HG02981 (cell line): ENCODE data around the gene SDK1.

Experiments used
- ATAC-seq: cut with Tn5 transposase; IDR thresholded peaks from one replicate; pipeline ENCODE4 v1.9.1; 2021; ENCODE audit warnings: mild to moderate bottlenecking, moderate library complexity; ENCODE audit not compliant: unreplicated experiment

The SDK1 gene

DNA sequence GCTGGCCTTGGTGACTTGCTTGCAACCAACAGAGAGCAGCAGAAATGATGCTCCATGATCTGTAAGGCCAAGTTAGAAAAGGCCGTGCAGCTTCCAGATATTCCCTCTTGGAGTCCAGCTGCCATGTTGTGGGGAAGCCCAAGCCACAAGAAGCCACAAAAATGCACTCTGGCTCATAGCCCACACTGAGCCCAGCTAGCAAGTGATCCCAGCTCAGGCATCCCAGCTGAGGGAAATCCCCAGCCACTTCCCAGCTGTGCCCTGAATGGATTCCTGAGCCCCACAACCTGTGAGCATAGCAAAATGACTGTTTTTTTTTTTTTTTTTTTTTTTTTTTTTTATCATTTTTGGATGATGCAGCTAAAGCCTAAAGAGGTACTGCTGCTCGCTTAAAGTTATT lies 11.1 kb upstream of the SDK1 start:
- ATAC-seq: no peak

DNA sequence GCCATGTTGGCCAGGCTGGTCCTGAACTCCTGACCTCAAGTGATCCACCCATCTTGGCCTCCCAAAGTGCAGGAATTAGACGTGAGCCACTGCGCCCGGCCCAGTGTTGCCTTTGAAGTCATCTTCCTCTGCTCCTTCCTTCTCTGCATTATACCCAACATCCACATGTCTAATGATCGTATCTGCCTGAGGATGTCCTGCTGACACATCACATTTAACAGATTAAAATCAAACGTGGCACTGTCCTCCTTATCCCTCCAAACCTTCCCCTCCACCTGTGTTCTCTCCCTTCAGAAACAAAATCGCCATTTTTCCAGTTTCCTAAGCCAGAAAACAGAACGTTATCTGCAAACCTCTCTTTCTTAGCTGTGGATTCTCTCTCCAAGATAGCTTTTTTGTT lies 8.4 kb upstream of the SDK1 start:
- no peak for ATAC-seq

DNA sequence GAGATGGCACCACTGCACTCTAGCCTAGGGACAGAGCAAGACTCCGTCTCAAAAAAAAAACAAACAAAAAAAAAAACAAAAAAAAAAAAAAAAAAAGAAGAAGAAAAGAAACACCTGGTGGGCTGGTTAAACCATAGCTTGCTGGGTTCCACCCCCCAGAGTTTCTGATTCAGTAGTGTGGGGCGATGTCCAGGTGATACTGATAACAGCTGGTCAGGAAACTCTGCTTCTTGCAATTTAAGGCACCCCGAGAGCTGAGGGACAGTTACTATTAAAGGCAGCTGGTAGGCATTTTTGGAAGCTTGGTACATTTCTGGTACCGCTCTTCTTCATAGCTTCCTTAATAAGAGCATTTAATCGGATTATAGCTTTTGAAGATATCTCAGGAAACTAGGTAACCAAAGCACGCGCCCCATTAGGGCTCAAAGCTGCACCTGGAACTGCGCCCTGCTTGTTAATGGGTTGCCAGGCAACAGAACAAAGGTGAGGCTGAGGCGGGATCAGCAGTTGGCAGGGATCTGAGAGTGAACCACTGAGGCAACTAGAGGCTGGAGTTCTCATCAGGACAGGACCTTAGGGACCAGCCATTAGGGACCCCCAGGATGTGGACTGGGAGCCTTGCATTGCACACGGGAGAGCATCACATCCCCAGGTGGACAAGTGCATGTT lies 6.5 kb upstream of the SDK1 start:
- no peak for ATAC-seq

DNA sequence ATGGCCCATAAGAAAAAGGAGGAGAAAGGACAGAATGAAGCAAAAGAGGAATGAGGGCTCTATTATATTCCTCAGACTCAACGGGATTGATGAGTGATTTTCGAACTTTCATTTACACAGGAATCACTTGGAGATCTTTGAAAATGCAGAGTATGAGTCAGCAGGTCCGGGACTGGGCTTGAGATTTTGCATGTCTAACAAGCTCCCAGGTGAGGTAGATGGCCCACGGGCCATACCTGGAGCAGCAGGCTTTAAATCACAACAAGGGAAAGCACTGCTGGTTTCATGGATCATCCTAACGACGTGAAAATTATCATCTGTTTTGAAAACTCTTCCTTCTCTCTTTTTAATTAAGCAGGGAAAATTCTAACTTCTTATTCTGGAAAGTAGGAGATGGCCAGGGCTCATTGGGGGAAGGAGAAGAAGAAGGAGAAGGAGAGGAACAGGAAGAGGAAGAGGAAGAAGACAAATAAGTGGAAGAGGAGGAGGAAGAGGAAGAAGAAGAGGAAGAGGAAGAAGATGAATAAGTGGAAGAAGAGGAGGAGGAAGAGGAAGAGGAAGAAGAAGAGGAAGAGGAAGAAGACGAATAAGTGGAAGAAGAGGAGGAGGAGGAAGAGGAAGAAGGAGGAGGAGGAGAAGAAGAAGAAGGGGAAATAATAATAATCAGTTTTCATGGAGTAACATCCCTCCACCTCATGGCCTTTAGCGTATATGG lies 3.8 kb upstream of the SDK1 start:
- ATAC-seq: no peak

DNA sequence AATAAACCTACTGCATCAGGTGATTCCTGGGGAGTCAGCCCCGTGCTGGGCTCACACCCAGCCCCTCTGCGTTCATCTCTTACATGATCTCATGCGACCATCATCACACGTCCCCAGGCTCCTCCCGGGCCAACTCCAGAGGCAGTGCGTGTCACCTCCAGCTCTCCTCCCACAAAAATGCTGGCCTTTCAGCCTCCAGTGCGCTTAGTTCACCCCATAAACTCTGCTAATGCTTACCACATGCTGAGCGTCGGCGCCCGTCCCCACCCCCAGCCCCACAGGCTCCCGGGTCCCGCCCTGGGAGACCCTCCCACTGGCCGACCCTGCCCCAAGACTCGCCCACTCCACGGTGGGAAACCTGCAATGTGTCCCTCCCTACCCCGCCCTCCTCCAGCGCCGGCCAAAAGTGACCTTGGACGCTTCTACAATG lies 816 bp upstream of the SDK1 start:
- ATAC-seq: no peak

DNA sequence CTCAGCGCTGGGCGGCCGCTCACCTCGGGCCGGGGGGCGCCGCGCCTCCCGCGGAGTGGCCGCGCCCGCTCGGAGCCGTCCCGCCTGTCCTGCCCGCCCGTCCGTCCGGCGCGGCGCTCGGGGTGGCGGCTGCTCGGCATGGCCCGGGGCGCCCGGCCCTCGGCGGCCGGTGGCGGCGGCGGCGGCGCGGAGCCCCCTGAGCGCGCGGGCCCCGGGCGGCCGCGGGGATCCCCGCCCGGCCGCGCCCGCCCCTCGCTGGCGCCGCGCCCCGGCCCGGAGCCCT lies 338 bp downstream of the SDK1 start:
- peak; percentile 21 for ATAC-seq

DNA sequence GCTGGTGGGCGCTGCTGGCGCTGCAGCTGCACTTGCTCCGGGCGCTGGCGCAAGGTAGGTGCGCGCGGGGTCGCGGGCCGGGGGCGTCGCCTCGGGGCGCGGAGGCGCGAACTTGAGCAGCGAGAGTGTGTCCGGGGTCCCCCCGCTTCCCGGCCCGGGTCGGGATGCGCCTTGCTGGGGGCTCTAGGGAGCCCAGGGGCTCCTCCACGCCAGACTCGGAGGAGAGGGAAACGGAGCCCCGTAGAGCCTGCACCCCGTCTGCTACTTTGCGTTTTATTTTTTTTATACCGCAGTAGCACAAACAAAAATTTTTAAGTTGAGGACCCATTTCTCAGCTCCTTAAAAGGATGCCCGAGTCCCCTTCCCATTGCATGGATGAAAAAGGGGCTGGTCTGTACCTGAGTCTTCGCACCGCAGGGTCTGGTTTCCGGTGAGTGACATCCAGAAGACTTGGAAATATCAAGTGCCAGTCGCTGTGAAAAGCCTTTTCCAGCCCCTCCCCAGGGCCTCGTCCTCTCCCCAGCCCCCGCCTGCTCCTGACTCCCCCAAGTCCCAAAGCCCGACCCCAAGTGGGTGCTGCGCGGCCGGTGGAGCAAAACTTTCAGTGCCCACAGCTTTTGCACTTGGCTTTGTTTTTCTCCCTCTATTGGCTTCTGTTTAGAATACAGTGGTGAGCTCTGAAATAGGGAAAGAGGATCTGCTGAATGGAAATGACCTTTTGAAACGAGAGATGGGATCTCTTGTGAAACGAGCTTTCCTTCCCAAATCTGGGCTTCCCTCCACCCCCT lies 973 bp downstream of the SDK1 start:
- no peak for ATAC-seq

DNA sequence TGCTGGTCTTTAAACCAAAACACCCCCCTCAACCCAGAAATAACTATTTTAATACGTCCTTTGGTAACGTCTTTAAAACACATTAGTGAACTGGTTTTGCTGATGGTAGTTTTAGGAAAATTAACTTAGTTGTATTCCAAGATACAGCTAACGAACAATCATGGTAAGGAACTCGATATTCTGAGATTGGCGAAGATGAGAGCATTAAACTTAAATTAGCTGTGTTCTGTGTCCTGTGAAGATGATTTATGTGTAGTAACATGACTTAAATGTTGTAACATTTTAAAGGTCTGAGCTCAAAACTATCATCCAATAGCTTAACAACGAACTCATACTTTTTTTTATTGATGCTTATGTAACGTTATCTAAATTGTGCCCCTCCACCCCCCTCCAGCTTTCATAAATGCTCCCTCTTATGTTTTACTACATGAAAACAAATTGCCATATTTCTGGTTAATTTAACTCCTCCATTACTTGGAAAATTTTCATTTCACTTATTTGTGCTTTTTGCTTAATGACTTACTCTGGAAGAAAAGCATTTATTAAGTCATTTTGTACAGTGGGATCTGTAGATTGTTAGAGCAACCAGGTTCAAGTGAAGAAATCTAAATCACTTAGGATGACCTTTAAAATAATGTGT lies 1.7 kb downstream of the SDK1 start:
- ATAC-seq: no peak

DNA sequence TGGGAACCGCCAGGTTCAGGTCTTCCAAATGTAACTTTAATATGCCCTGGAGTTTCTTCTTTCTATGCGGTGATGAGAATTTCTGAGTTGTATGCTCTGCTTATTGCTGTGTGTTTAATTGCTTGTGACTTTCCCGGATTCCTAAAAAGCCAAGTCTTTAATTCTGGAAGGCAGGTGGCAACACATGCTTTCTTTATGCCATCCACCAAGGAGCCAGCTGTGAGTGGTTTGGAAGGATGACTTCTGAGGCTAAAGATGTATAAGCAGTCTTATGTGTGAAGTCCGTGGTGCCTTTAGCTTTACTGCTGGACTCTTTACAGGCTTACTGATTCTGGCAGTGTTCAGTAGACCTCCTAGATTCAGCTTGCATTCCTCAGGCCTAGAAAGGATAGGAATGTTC lies 3.1 kb downstream of the SDK1 start:
- no peak for ATAC-seq

DNA sequence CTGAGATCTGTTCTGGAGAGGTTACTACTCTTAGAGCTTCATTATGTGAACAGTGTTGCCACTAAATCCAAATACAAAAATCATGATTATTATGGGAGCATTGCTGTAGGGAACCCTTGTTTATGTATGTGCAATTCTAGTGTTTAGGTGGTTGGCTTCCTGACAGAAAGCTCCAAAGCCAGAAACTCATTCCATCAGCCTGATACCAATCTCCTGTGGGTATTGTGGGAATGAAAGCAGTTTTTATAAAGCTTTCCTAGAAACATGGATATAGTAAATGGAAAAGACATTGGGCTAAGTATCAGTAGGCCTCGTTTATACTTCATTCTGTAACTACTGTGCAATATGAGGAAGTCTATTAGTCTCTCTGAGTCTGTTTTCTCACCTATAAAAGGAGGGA lies 6.4 kb downstream of the SDK1 start:
- no peak for ATAC-seq

DNA sequence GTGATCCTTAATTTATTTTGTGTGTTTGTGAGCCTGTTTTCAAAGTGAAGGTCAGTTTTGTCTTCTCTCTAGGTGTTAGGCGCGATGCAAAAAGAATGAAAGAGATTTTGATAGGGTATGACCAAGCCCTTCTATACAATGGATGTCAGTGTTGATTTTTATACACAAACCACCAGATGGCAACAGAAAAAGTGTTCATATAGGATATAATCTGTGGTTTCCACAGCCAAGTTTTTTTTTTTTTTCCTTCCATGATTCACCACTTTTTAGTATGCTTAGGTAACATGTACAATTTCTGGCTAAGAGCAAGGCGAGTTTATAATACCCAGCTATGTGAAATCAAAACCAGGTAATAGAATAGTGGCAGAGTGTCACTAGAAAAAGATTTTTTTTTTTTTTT lies 8.1 kb downstream of the SDK1 start:
- no peak for ATAC-seq

DNA sequence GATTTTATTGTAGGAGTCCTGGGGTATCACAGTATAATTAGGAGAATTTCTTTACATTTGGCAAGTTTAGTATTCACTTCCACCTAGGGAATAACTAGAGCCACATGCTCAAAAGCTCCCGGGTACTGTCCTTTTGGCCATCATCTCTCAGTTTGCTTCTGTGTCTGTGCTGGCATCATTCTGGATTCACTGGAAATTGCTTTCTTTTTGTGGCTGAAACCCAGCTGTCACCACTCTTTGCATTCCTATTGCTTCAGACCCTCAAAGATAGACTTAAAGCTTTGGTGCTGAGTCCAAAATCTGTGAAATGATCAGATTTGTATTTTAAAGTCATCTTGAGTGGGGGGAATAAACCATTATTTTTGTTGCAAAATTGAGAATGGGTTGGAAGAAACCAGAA lies 8.9 kb downstream of the SDK1 start:
- no peak for ATAC-seq

DNA sequence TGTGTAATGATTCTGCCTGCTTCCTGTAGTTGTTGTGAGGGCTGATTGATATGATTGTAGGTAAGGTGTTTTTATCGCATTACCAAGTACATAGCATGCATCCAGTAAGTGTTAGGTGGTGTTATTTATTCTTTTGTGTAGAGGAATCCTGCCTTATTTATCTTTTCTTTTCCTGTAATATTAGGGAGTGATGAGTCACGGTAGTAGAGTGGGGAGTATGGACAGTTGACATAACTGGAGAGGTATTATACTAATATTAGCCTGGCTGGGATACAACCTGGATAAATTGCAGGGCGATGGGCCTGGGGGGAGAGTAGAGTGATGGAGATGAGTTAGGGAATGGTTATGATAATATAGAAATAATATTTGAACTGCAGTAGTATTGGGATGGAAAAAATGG lies 9.8 kb downstream of the SDK1 start:
- no peak for ATAC-seq

DNA sequence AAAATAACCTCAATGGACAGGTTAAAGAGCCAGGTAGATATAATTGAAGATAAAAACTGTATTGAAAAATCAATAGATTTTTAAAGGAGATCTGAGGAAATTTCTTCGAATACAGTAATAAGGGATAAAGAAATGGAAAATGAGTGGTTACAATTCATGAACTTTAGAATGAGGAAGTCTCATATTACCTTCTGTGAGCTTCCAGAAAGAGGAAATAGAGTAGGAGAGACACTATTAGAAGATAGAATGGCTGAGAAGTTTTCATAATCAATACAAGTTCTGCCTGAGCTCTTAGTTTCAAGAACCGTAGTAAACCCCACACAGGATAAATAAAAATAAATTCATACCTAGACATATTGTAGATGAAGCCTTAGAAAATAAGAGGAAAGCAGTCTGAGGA lies 11.5 kb downstream of the SDK1 start:
- no peak for ATAC-seq

DNA sequence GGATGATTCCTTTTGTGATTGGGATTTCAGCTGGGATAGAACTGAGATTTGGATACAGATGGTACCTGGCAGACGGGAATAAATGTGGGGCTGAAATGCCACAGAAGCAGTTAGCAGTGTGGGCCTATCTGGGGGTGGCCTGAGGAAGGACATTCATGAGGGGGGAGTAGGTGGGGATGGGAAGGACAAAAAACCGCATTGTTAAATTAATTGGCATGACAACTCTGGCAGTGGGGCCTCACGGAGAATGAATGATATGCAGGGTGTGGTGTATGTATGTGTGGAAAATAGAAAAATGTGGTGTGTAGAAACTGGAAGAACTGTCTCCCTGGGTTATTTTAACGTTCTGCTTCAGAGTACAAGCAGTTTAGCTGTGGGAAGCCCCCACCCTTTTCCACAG lies 17.8 kb downstream of the SDK1 start:
- ATAC-seq: no peak

DNA sequence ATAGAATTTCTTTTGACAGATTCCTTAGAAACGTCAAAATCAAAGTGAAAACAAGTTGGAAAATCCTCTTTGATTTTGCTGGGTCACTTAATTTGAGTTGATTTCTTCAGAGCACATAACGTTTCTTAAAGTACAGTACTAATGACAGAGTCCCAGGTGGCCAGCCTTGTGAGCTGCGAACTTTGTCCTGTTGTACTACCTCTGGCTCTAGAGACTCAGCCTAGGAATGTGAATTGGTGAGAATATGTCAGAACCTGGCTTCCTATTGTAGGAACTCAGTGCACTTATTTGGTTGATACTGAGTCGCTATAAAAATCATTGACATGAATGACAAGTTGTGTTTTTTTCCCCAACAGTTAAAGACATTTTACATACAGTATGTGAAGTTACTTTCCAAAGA lies 20.2 kb downstream of the SDK1 start:
- ATAC-seq: no peak

DNA sequence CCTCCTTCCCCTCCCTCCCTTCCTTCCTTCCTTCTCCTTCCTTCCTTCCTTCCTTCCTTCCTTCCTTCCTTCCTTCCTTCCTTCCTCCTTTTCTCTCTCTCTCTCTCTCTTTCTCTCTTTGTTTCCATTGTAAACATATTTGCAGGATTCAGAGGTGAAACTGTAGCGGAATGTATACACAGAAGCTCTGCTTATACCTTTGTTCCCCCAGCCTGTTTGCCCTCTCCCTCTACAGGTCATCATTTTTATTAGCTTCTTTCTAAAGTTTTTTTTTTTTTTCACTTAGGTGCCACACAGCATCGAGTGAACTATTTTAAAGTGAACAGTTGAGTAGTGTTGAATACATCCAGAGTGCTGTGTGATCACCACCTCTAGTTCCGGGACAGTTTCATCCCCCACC lies 20.7 kb downstream of the SDK1 start:
- ATAC-seq: no peak

DNA sequence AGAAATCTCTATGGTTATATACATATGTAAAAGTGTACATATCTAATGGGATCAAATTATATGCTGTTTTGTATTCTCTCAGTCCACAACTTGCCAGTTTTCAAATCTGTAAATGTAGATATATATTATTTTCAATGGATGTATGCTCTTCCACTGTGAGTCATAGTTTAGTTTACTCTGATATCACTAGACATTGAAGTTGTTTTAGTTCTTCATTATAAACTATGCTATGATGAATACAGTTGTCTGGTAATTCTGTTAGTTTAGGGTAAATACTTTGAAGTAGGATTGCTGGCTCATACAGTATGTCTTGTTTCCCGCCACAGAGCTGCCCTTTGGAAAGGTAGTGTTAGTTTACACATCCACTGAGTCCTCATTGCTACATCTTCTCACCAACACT lies 25.2 kb downstream of the SDK1 start:
- ATAC-seq: no peak

DNA sequence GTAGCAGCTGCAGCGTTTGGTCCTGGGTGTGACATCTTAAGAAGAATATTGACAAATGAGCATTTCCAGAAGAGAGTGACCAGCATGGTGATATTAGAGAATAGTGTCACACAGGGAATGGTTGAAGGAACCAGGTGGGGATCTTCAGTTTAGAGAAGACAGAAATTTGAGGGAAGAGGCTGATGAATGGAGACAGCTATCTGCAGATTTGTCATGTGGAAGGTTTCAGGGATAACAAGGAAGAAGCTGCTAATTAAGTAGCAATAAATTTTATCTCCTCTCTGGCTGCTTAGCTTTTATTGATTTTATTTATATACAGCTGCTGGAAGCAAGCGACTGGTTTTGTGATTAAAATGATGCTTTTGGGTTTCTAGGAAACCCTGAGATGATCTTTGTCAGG lies 26.0 kb downstream of the SDK1 start:
- ATAC-seq: no peak

DNA sequence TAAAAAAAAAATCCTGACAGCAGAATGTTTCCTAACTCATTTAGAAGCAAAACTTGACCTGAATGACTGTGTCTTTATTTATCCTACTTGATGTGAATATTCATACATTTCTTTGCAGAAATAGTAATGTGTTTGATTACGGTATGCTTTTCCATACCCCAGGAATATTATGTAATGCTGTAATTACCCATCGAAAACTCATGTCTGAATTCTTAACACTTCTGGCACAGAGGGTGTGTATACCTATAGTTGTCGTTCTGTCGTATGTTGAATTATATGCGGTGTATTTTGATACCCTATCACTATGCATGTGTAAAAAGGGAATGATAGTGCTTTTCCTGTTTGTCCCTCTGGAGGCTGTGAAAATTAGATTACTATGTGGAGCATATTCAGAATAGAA lies 26.6 kb downstream of the SDK1 start:
- no peak for ATAC-seq

DNA sequence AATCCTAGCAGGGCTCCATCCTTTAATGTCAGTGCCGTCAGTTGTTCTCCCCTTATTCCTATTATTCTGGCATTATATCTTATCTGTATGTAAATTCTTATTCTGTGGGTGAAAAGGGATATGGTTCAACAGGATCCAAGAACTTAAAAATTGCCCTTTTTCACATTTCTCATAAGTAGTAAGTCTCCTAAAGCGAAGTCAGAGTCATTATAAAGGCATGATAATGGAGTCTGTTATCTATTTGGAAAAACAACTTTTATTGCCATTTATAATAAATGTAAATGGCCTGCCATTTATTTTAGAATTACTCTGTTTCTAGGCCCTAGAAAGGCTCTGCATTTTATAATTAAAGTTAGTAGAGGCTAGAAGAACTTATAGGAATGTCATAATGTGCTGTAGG lies 31.3 kb downstream of the SDK1 start:
- ATAC-seq: no peak

DNA sequence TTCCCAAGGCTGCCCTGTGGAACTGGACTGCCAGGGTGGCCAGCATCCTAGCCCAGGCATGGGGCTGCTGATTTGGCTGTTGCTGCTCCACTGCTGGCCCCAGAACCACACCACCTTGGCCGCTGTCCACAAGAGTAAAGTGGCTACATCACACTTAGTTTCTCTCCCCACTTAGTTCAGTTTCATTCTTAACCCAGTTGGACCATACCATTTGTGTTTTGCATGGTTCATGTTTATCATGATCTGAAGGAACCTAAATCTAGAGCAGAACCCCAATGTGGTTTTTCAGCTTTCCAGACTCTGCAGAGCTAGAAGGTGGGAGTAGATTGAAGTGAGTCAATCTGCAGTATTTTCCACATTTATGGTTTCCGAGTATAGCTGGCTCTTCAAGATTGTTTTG lies 32.8 kb downstream of the SDK1 start:
- ATAC-seq: no peak
